Measurements from ENCODE around the gene PSMD3. TPM values are rescaled to one million over a fixed set of nuclear protein-coding genes. Genes with fewer than 3 reads are reported as not detected.

Gene PSMD3
- total RNA-seq, 1 experiment from 2014 or later, result 179 TPM

- no peak overlapping the region for H3K4me3 Mint-ChIP-seq (ENCODE audit: unreplicated experiment)
- peaks cover 7% of the 10 kb centered on the region for H3K4me1 Mint-ChIP-seq (ENCODE audit: low read depth, unreplicated experiment)
- Histone ChIP-seq H3K4me1 (no peaks in the 10 kb centered on the region), H3K27me3 (replicated peaks; ENCODE audit: control insufficient read depth, insufficient read depth, low read length) (no peaks in the 10 kb centered on the region), H3K9me3 (no peaks in the 10 kb centered on the region), H3K36me3 (ENCODE audit: control insufficient read depth, insufficient read depth, low read length) (no peaks in the 10 kb centered on the region), H3K4me3 (ENCODE audit: low read depth, low read length) (no peak overlapping the region)
- CTCF ChIA-PET, result no interaction called here
- H3K9me3 Mint-ChIP-seq (ENCODE audit: unreplicated experiment), result no peaks in the 10 kb centered on the region
- no TSS peak for BruUV-seq (replicated peaks)
- POLR2A ChIA-PET, result no interaction called here
- peaks cover 3% of the 10 kb centered on the region for H3K27me3 Mint-ChIP-seq (ENCODE audit: insufficient read depth, unreplicated experiment)
- no peak for DNase-seq
- intact Hi-C loops (cut with micrococcal nuclease; ENCODE audit: unreplicated experiment), result no loop called here
- no peak for TF ChIP-seq CTCF (IDR thresholded peaks at IDR 0.05; ENCODE audit: insufficient read depth in 1 of 2, low read depth in 1 of 2, low read length in 1 of 2, severe bottlenecking in 1 of 2, unreplicated experiment in 1 of 2)
- no peak overlapping the region for H3K27ac Mint-ChIP-seq (ENCODE audit: unreplicated experiment)
- H3K36me3 Mint-ChIP-seq (ENCODE audit: insufficient read depth, unreplicated experiment), result no peaks in the 10 kb centered on the region
Measured at GRCh38 chr17:39969375-39969774, 11.2 kb upstream of the PSMD3 start.

- H3K4me1 ChIP-seq, result no peaks in the 10 kb centered on the region
- no peak for TF ChIP-seq CTCF (IDR thresholded peaks at IDR 0.05; ENCODE audit: insufficient read depth in 1 of 2, low read depth in 1 of 2, low read length in 1 of 2, severe bottlenecking in 1 of 2, unreplicated experiment in 1 of 2)
- BruUV-seq (replicated peaks), result no TSS peak
- no peak for DNase-seq
- intact Hi-C loops (cut with micrococcal nuclease; ENCODE audit: unreplicated experiment), result no loop called here
- no peaks in the 10 kb centered on the region for H3K9me3 Mint-ChIP-seq (ENCODE audit: unreplicated experiment)
- CTCF ChIA-PET, result no interaction called here
- no peaks in the 10 kb centered on the region for H3K9me3 ChIP-seq
- no peak overlapping the region for H3K27ac Mint-ChIP-seq (ENCODE audit: unreplicated experiment)
- H3K27me3 Mint-ChIP-seq (ENCODE audit: insufficient read depth, unreplicated experiment), result peaks cover 3% of the 10 kb centered on the region
- H3K4me3 Mint-ChIP-seq (ENCODE audit: unreplicated experiment), result no peak overlapping the region
- no peaks in the 10 kb centered on the region for H3K27me3 ChIP-seq (replicated peaks; ENCODE audit: control insufficient read depth, insufficient read depth, low read length)
- POLR2A ChIA-PET, result interaction anchor here (0.6 kb wide), 1 partner anchor 52 kb away, joined by 10 read pairs; the partner anchor contains the start of gene GSDMB
- H3K36me3 Mint-ChIP-seq (ENCODE audit: insufficient read depth, unreplicated experiment), result no peaks in the 10 kb centered on the region
- H3K4me1 Mint-ChIP-seq (ENCODE audit: low read depth, unreplicated experiment), result peaks cover 7% of the 10 kb centered on the region
- H3K4me3 ChIP-seq (ENCODE audit: low read depth, low read length), result no peak overlapping the region
- no peaks in the 10 kb centered on the region for H3K36me3 ChIP-seq (ENCODE audit: control insufficient read depth, insufficient read depth, low read length)
Measured at GRCh38 chr17:39970157-39970692, 10.4 kb upstream of the PSMD3 start.

- Mint-ChIP-seq H3K27me3 (ENCODE audit: insufficient read depth, unreplicated experiment) (peaks cover 3% of the 10 kb centered on the region), H3K9me3 (ENCODE audit: unreplicated experiment) (no peaks in the 10 kb centered on the region), H3K27ac (ENCODE audit: unreplicated experiment) (no peak overlapping the region), H3K36me3 (ENCODE audit: insufficient read depth, unreplicated experiment) (no peaks in the 10 kb centered on the region), H3K4me3 (ENCODE audit: unreplicated experiment) (no peak overlapping the region), H3K4me1 (ENCODE audit: low read depth, unreplicated experiment) (peaks cover 7% of the 10 kb centered on the region)
- intact Hi-C loops (cut with micrococcal nuclease; ENCODE audit: unreplicated experiment), result no loop called here
- no peak overlapping the region for H3K4me3 ChIP-seq (ENCODE audit: low read depth, low read length)
- no peaks in the 10 kb centered on the region for H3K4me1 ChIP-seq
- ChIA-PET CTCF (no interaction called here), POLR2A (interaction anchor here (0.5 kb wide), 1 partner anchor 56 kb away, joined by 4 read pairs; no protein-coding TSS in a partner anchor)
- H3K27me3 ChIP-seq (replicated peaks; ENCODE audit: control insufficient read depth, insufficient read depth, low read length), result no peaks in the 10 kb centered on the region
- no peaks in the 10 kb centered on the region for H3K9me3 ChIP-seq
- DNase-seq, result no peak
- TF ChIP-seq CTCF (IDR thresholded peaks at IDR 0.05; ENCODE audit: insufficient read depth in 1 of 2, low read depth in 1 of 2, low read length in 1 of 2, severe bottlenecking in 1 of 2, unreplicated experiment in 1 of 2), result no peak
- BruUV-seq (replicated peaks), result no TSS peak
- no peaks in the 10 kb centered on the region for H3K36me3 ChIP-seq (ENCODE audit: control insufficient read depth, insufficient read depth, low read length)
Measured at GRCh38 chr17:39971076-39971603, 9.5 kb upstream of the PSMD3 start.
